ENCODE data around the gene C1RL.

DNA sequence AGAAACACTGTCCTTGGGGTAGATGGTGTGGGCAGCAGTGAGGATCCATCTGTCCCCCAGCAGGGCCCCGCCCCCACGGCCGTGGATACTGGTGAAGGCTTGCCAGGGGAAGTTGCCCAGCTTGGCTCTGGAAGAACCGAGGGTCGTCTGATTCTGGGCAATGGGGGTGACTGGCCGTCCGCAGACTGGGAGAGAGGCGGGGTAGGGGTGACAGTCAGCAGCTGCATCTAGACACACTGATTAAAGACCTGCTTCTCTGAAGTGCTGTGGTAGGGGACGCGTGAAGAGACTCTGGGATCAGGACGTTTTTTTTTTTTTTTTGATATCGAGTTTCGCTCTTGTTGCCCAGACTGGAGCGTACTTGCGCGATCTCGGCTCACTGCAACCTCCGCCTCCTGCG, 12.0 kb downstream of the C1RL start:
- TF ChIP-seq POLR2AphosphoS5 (IDR thresholded peaks at IDR 0.05) (no peak), EP300 (IDR thresholded peaks at IDR 0.05; ENCODE audit: low read depth) (no peak)
- TF ChIP-seq, protein P1, sequence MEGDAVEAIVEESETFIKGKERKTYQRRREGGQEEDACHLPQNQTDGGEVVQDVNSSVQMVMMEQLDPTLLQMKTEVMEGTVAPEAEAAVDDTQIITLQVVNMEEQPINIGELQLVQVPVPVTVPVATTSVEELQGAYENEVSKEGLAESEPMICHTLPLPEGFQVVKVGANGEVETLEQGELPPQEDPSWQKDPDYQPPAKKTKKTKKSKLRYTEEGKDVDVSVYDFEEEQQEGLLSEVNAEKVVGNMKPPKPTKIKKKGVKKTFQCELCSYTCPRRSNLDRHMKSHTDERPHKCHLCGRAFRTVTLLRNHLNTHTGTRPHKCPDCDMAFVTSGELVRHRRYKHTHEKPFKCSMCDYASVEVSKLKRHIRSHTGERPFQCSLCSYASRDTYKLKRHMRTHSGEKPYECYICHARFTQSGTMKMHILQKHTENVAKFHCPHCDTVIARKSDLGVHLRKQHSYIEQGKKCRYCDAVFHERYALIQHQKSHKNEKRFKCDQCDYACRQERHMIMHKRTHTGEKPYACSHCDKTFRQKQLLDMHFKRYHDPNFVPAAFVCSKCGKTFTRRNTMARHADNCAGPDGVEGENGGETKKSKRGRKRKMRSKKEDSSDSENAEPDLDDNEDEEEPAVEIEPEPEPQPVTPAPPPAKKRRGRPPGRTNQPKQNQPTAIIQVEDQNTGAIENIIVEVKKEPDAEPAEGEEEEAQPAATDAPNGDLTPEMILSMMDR (IDR thresholded peaks at IDR 0.05) = no peak
